NCI-H2081 treated with DMSO at 0.1 percent for 48 hours (cell line): ENCODE data around the gene KCNH8.

Experiments used
- DNase-seq: peaks from one replicate; lab custom pipeline; 2025; lab: John Stamatoyannopoulos, UW

KCNH8 gene

GRCh38 chr3:19364148-19364547 is 215.8 kb downstream of the KCNH8 start:
- DNase-seq = no peak

- no peak for DNase-seq
Measured at GRCh38 chr3:19365471-19365870, 217.2 kb downstream of the KCNH8 start.

DNA sequence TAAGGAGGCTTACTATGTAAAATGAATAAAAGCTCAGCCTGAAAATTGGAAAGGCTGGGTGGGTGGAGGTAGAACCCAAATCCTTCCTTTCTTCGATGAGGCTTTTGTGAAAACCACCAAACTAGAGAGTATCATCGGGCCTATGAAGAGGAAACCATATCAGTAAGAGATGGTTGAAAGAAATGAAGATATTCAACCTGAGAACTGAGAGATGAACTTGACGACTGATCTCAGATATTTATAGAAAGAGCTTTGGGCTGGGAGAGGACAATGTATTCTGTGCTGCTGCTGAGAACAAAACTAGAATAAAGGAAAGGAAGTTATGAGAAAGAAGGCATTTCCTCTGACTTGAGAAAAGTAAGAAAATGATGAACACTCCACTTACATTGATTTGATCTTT is 236.6 kb downstream of the KCNH8 start:
- no peak for DNase-seq

DNA sequence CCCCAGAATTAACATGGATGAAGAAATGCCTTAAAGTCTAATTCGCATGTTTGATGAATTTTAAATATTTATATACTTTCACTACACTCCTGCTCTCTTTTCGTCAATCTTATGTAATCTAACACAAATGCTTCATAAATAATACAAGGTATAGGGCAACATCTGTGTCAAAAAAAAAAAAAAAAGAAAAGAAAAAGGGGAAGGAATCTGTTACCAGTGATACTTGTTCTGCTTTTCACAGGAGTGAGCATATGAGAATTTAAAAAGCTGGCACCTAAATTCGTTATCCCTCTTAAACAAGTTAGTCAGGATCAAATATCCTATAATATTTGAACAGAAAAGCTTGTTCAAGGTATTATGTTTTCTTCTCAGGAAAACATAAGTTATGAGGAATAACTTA is 243.8 kb downstream of the KCNH8 start:
- no peak for DNase-seq

DNA sequence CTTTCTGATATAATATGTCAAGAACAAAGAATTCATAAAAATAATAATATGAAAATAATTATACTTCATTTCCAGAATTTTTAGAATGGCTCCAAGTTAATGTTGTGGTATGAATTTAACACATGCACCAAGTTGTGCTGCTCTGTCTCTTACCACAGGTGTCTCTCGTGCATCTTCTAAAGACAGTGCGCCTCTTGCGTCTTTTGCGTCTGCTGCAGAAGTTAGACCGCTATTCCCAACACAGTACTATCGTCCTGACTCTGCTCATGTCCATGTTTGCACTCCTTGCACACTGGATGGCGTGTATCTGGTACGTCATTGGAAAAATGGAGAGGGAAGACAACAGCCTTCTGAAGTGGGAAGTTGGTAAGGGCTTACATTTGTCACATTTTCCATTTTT is 246.6 kb downstream of the KCNH8 start:
- no peak for DNase-seq

GRCh38 chr3:19396726-19397125 is 248.4 kb downstream of the KCNH8 start:
- DNase-seq = no peak

- no peak for DNase-seq
Measured at GRCh38 chr3:19399356-19399755, 251.0 kb downstream of the KCNH8 start.

GRCh38 chr3:19399836-19400235 is 251.5 kb downstream of the KCNH8 start:
- DNase-seq = no peak

GRCh38 chr3:19420159-19420558 is 271.8 kb downstream of the KCNH8 start:
- DNase-seq = no peak

- no peak for DNase-seq
Measured at GRCh38 chr3:19425825-19426224, 277.5 kb downstream of the KCNH8 start.

DNA sequence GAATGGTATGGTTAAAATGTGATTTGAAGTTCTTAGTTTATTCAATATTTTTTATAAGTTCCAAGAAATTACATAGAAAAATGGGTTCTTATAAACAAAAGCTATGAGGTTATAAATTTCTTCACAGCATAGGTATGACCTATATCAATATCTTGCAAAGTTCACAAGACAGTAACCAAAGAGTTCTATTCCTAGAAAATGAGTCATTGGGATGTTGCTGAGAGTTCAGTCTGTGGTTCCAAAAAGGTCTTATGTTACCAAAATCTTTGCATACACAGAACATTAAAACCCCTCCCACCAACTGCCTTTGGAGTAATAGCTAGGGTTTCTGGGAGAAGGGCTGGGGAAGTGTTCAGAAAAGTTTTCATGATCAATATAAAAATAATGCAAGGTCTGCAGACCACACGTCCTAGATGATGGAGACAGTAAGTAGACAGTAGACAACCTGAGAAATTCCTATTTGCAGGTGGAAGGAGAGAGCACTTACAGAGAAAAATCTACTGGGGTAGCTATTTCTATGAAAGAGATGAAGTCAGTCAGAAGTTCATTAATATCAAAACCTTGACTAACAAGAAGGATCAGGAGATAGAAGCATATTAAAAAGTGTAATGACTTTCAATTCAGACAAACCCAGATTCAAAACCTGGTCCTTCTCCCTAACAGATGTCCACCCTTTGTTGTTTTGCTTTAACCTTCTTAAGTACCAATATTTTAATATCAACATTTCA is 279.3 kb downstream of the KCNH8 start:
- DNase-seq = no peak

DNA sequence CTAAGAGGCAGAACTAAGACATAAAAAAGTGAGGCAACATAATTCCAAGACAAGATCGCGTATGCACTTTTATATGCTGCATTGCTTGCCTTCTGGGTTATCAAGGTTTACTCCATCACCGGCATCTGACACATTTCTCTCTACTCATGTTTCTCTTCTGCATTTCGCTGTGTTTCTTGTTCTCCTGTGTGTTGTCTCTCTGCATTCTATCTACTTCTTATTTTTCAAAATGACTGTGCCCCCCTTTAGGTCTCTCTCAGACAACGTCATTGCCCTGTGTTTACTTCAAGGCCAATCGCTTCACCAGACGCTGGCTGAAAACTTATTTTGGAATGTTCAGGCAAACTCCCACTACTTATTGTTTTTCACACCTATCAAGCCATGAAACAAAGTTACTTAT is 280.4 kb downstream of the KCNH8 start:
- no peak for DNase-seq

DNA sequence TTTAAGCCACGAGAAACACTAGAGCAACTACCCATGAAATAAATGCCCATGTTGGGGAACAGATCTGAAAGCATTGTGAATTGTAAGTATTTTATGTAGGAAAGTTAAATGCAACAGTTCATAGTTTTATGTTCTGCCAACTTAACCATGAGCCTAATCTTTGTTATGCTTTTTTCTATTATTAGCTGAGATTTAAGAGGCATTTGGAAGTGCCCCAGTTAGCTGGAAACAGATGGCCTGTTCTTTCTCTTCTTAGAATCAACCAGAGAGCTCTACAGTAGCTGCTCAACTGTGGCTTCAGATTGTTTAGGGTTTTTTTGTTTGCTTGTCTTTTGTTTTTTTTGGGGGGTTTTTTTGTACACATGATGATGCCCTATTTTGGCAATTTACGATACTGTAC is 284.4 kb downstream of the KCNH8 start:
- DNase-seq = no peak

DNA sequence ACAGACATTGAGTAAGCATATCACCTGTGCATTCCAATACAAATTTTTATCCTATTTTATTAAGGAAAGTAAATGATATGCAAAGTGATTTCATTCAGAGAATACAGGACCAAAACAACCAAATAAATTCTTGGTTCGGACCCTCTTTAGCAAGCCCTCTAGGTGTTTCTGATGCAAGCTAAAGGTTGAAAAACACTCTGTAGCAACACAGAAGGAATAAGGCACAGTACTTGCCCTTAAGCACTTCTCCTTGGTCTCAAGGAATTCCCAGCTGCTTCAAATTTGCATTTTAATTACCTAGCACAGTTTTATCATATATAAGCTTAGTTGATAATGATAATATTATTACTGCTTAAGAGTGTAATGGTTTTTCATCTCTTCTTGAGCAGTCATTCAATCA is 288.4 kb downstream of the KCNH8 start:
- DNase-seq = no peak

DNA sequence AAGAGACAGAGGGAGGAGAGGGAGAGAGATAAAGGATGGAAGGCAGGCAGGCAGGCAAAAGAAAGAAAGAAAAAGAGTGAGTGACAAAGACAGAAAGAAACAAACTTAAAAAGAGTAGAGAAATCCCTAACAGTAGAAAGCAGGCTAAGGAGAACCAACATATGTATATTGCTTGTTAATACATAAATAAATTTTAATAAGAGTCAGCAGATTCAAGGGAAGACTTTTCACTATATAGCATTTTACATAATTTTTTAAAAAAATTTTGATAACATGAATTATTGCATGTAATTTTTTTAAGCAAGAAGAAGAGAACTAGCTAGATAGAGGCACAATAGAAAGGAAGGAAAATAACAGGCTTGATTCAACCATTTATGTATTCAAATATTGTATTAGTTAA is 291.6 kb downstream of the KCNH8 start:
- no peak for DNase-seq

DNA sequence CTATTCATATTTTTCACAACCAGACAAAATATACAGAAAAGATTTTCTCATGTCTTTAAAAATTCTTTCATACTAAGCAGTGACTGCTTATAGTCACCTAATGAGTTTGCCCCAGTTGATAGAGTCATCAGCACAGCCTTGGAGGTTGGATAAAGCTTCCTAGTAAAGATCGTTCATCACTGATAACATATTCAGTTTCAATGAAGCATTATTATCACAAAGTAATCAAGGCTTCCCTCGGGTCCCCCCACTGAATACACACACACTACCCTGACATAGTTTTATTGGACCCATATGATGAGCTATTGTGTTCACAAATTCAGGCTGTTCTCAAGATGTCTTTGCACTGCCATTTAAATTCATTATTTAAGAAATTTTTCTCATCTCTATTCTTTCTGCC is 297.8 kb downstream of the KCNH8 start:
- DNase-seq = no peak

DNA sequence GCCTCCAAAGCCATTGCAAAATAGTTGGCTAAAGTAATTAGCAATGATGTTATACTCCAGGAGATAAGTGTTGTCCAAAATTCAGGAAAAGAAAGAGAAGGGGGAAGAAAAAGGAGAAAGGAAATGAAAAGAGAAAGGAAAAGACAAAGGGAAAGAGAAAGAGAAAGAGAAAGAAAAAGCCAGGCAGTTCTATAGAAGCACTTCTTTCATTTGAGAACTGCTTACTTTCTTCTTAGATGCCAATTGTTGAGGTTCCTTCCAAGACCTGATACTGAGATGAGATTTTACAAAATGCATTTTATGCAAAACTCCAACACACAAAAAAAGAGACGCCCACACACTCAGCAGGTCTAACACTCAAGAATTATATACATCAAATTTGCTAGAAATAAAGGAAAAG is 298.4 kb downstream of the KCNH8 start:
- DNase-seq = no peak

GRCh38 chr3:19455546-19455945 is 307.2 kb downstream of the KCNH8 start:
- no peak for DNase-seq

- no peak for DNase-seq
Measured at GRCh38 chr3:19456738-19457137, 308.4 kb downstream of the KCNH8 start.

- DNase-seq = no peak
Measured at GRCh38 chr3:19457449-19457848, 309.1 kb downstream of the KCNH8 start.

- DNase-seq = no peak
Measured at GRCh38 chr3:19467761-19468160, 319.5 kb downstream of the KCNH8 start.

DNA sequence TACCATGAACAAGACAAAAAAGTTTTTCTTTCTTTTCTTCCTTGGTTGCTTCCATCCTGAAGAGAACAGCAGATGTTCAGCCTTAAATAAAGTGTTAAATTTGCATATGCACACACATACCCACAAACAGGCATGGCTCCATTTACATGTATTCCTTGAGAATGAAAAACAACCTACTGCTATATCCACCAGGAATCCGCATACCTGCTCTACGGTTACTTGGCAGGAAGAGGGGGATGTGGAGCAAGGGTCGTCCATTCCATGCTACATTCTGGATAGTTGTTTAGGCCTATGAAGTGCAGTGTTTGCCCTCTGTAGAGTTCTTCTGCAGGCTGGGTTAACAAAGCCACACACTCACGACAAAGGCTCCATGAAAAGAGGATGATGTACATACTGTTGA is 322.8 kb downstream of the KCNH8 start:
- no peak for DNase-seq

- no peak for DNase-seq
Measured at GRCh38 chr3:19473971-19474580, 325.8 kb downstream of the KCNH8 start.

DNA sequence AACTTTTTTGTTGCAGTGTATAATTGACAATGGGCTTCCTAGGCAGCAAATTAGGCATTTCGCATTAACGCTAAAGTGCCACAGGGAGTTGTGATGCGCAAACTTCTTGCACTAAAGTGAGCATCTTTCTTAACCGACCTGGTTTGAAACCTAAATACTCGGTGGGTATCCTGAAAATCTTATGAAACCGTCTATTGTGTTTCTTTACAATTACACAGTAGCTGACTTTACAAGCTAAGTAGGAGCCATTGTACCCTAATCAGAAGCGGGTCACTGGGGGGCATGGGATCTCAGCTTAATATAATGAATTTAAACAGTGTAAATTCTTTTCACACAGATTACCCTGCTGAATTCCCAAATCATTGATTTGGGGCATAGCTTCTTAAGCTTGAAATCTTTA is 328.0 kb downstream of the KCNH8 start:
- no peak for DNase-seq
